ENCODE measurements around the gene METTL24. TPM values are rescaled to one million over a fixed set of nuclear protein-coding genes. Genes with fewer than 3 reads are reported as not detected.

Gene METTL24, protein sequence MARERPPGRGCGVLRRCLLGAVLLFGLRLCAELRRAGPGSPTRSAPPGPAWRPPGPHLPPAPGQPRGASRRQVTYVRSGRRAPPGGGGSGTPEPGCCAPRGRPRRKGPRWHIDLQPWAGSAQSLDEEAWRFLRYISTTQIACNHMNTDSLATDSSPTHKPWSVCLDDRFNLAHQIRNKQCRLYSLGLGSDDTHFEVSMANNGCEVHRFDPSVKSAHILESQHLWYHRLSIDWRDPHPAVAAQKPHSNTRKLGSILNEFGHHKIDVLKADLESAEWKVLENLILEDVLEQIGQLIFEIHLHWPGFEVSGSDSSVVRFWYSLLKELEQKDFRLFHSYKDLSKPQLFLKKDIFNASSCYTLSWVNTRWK
- total RNA-seq = 2.6 TPM in 2 replicates
- polyA plus RNA-seq = 0.05 and 0.18 TPM in 2 replicates
- polyA plus RNA-seq (2012) = not detected in 2 replicates
- polyA minus RNA-seq (ENCODE audit: low replicate concordance) = not detected in 2 replicates

DNA sequence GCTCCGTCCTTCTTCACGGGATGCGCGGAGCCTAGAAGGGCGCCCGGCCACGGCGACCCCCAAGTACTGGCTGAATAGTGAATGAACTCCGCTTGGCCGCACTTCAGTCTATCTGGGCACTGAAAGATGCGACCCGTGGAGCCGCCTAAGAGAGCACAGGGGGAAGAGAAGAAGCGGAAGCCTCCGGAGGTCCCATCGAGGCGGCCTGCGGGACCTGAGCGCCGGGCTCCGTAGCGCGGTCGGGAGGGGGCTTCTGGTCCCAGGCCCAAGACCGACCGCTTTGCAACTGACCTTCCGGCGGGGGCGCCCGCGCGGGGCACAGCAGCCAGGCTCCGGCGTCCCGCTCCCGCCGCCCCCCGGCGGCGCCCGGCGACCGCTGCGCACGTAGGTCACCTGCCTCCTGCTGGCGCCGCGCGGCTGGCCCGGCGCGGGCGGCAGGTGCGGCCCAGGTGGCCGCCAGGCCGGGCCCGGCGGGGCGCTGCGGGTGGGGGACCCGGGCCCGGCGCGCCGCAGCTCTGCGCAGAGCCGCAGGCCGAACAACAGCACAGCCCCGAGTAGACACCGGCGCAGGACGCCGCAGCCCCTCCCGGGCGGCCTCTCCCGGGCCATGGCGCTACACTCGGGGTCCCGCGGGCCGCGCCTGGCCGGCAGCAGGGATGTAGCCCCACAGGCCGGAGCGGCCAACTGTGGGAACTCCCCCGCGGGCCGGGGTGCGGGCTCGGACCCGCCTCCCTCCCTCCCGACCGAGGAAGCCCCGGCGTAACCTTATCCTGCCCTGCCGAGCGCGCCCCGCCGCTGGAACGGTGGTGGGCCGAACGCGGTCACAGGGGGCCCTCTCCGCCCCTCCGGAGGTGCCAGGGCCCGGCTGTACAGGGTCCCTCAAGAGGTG is at the start of gene METTL24:
TSS of gene METTL24 (minus strand) at position 686 of the 889 bp plus-strand sequence. CDS start at position 609, 77 bp downstream.
- H3K9ac ChIP-seq (ENCODE audit: insufficient read depth, low read length) = no peak within 1 kb of the TSS
- H3K4me2 ChIP-seq (ENCODE audit: extremely low read depth, insufficient read depth, low read length) = peak within 1 kb of the TSS; percentile 75
- no peaks in the 10 kb centered on the region for H3K4me1 ChIP-seq (ENCODE audit: control insufficient read depth, extremely low read depth, insufficient read depth, low read length)
- peak in 1 of 2 donors; percentile 2 for DNase-seq (ENCODE audit: low read depth in 2 of 2)
- H3K27me3 ChIP-seq (ENCODE audit: control insufficient read depth, insufficient read depth, low read length) = peaks cover 21% of the 10 kb centered on the region
- peak within 1 kb of the TSS; percentile 68 for H2AFZ ChIP-seq (ENCODE audit: low read length)
- H3K4me3 ChIP-seq (replicated peaks in 1 of 4; ENCODE audit: control extremely low read depth in 1 of 4, insufficient read depth in 1 of 4, low read depth in 3 of 4, low read length in 4 of 4) = peak within 1 kb of the TSS; percentile 32 to 54 (median 42)
- H3K36me3 ChIP-seq (ENCODE audit: control insufficient read depth, insufficient read depth, low read length) = no peaks in the 10 kb centered on the region
- TF ChIP-seq, protein P1, sequence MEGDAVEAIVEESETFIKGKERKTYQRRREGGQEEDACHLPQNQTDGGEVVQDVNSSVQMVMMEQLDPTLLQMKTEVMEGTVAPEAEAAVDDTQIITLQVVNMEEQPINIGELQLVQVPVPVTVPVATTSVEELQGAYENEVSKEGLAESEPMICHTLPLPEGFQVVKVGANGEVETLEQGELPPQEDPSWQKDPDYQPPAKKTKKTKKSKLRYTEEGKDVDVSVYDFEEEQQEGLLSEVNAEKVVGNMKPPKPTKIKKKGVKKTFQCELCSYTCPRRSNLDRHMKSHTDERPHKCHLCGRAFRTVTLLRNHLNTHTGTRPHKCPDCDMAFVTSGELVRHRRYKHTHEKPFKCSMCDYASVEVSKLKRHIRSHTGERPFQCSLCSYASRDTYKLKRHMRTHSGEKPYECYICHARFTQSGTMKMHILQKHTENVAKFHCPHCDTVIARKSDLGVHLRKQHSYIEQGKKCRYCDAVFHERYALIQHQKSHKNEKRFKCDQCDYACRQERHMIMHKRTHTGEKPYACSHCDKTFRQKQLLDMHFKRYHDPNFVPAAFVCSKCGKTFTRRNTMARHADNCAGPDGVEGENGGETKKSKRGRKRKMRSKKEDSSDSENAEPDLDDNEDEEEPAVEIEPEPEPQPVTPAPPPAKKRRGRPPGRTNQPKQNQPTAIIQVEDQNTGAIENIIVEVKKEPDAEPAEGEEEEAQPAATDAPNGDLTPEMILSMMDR (conservative IDR thresholded peaks at IDR 0.05 in 1 of 2, IDR thresholded peaks at IDR 0.05 in 1 of 2; ENCODE audit: low read depth in 1 of 2, low read length in 2 of 2) = no peak
- TF ChIP-seq EZH2 (IDR thresholded peaks at IDR 0.05; ENCODE audit: low read length, missing control alignments) = peak; percentile 75
- H3K27ac ChIP-seq (ENCODE audit: insufficient read depth, low read length) = no peak within 1 kb of the TSS
- no peaks in the 10 kb centered on the region for H3K9me3 ChIP-seq (ENCODE audit: control insufficient read depth, insufficient read depth, low read depth, low read length)
- no peaks in the 10 kb centered on the region for H3K79me2 ChIP-seq (ENCODE audit: control insufficient read depth, insufficient read depth, low read length)
- no peaks in the 10 kb centered on the region for H4K20me1 ChIP-seq (ENCODE audit: control insufficient read depth, extremely low read depth, insufficient read depth, low read length)

- H3K36me3 ChIP-seq (ENCODE audit: control insufficient read depth, insufficient read depth, low read length) = no peaks in the 10 kb centered on the region
- no peak overlapping the region for H2AFZ ChIP-seq (ENCODE audit: low read length)
- TF ChIP-seq EZH2 (IDR thresholded peaks at IDR 0.05; ENCODE audit: low read length, missing control alignments) = no peak
- TF ChIP-seq, protein P1 (conservative IDR thresholded peaks at IDR 0.05 in 1 of 2, IDR thresholded peaks at IDR 0.05 in 1 of 2; ENCODE audit: low read depth in 1 of 2, low read length in 2 of 2) = no peak
- H3K27ac ChIP-seq (ENCODE audit: insufficient read depth, low read length) = no peak overlapping the region
- peak in 1 of 2 donors; percentile 20 for DNase-seq (ENCODE audit: low read depth in 2 of 2)
- no peak overlapping the region for H3K4me2 ChIP-seq (ENCODE audit: extremely low read depth, insufficient read depth, low read length)
- H3K4me3 ChIP-seq (replicated peaks in 1 of 4; ENCODE audit: control extremely low read depth in 1 of 4, insufficient read depth in 1 of 4, low read depth in 3 of 4, low read length in 4 of 4) = no peak overlapping the region
- H3K4me1 ChIP-seq (ENCODE audit: control insufficient read depth, extremely low read depth, insufficient read depth, low read length) = peaks cover 3% of the 10 kb centered on the region
- H3K9me3 ChIP-seq (ENCODE audit: control insufficient read depth, insufficient read depth, low read depth, low read length) = no peaks in the 10 kb centered on the region
- no peak overlapping the region for H3K9ac ChIP-seq (ENCODE audit: insufficient read depth, low read length)
- H3K79me2 ChIP-seq (ENCODE audit: control insufficient read depth, insufficient read depth, low read length) = no peaks in the 10 kb centered on the region
- no peaks in the 10 kb centered on the region for H3K27me3 ChIP-seq (ENCODE audit: control insufficient read depth, insufficient read depth, low read length)
- no peaks in the 10 kb centered on the region for H4K20me1 ChIP-seq (ENCODE audit: control insufficient read depth, extremely low read depth, insufficient read depth, low read length)
Observed at GRCh38 chr6:110404607-110405006, 46.5 kb upstream of the METTL24 start.

Data from fibroblast of lung (primary cell).